GM19239 (cell line): ENCODE measurements around the gene RIMBP3C.
"Not testable (repeated sequence)": the region's sequence is repeated elsewhere in the genome, so short reads cannot be mapped to it uniquely, and the experiment has no call there.

ENCODE experiments used
- DNase-seq: peaks from one replicate; pipeline ENCODE4 v3.0.0; 2011; ENCODE audit warnings: low spot score; ENCODE audit not compliant: insufficient read length
- FAIRE-seq: peaks from 2 replicates; lab custom pipeline; 2011; peaks lifted over from hg19 to GRCh38; lab: Jason Lieb, UNC

RIMBP3C gene

GRCh38 chr22:21544432-21545322 lies 6.6 kb downstream of the RIMBP3C start:
- DNase-seq, result not testable (repeated sequence)

GRCh38 chr22:21539862-21540261 lies 11.4 kb downstream of the RIMBP3C start:
- DNase-seq, FAIRE-seq: not testable (repeated sequence)

More at GRCh38 chr22:21544432-21545322, 6.6 kb downstream of the RIMBP3C start:
- FAIRE-seq, result not testable (repeated sequence)

- not testable (repeated sequence) for DNase-seq, FAIRE-seq
Observed at GRCh38 chr22:21532863-21533648, 18.2 kb downstream of the RIMBP3C start.

GRCh38 chr22:21531525-21531924 lies 19.7 kb downstream of the RIMBP3C start:
- FAIRE-seq, DNase-seq: not testable (repeated sequence)

GRCh38 chr22:21526705-21527500 lies 24.4 kb downstream of the RIMBP3C start:
- DNase-seq, FAIRE-seq: not testable (repeated sequence)

GRCh38 chr22:21516970-21517764 lies 34.1 kb downstream of the RIMBP3C start:
- DNase-seq, FAIRE-seq: not testable (repeated sequence)

- DNase-seq, FAIRE-seq: not testable (repeated sequence)
Observed at GRCh38 chr22:21516522-21516921, 34.7 kb downstream of the RIMBP3C start.

GRCh38 chr22:21515234-21515633 lies 36.0 kb downstream of the RIMBP3C start:
- not testable (repeated sequence) for DNase-seq, FAIRE-seq

GRCh38 chr22:21514117-21514516 lies 37.1 kb downstream of the RIMBP3C start:
- FAIRE-seq, DNase-seq: not testable (repeated sequence)

- DNase-seq, FAIRE-seq: not testable (repeated sequence)
Observed at GRCh38 chr22:21512022-21512421, 39.2 kb downstream of the RIMBP3C start.

- FAIRE-seq, result not testable (repeated sequence)
Observed at GRCh38 chr22:21510397-21510796, 40.9 kb downstream of the RIMBP3C start.

GRCh38 chr22:21499623-21500506 lies 51.4 kb downstream of the RIMBP3C start:
- not testable (repeated sequence) for FAIRE-seq, DNase-seq

More at GRCh38 chr22:21510397-21510796, 40.9 kb downstream of the RIMBP3C start:
- DNase-seq, result not testable (repeated sequence)

GRCh38 chr22:21498489-21498888 lies 52.8 kb downstream of the RIMBP3C start:
- DNase-seq, FAIRE-seq: not testable (repeated sequence)

- DNase-seq, FAIRE-seq: not testable (repeated sequence)
Observed at GRCh38 chr22:21497984-21498383, 53.3 kb downstream of the RIMBP3C start.
